ENCODE measurements around the gene NAA16. TPM values are rescaled to one million over a fixed set of nuclear protein-coding genes. Genes with fewer than 3 reads are reported as not detected.

Gene NAA16
- polyA plus RNA-seq, 1 donor from 2014 or later = 57.0 TPM

- Histone ChIP-seq H3K9me2 (ENCODE audit: insufficient read depth, low read length) (no peaks in the 10 kb centered on the region), H3K79me2 (replicated peaks; ENCODE audit: insufficient read depth, low read length) (no peaks in the 10 kb centered on the region), H3K9ac (ENCODE audit: low read length) (no peak overlapping the region)
Measured at GRCh38 chr13:41418731-41419130, 107.7 kb downstream of the NAA16 start.

GRCh38 chr13:41419206-41419605, 108.1 kb downstream of the NAA16 start:
- no peak overlapping the region for H3K27ac ChIP-seq (ENCODE audit: low read length)
- H3F3A ChIP-seq (ENCODE audit: insufficient read depth, low read length, poor library complexity, severe bottlenecking) = no peaks in the 10 kb centered on the region
- H3K4me3 ChIP-seq (ENCODE audit: low read length) = no peak overlapping the region
- H3K9ac ChIP-seq (ENCODE audit: low read length) = no peak overlapping the region
- no peaks in the 10 kb centered on the region for H3K36me3 ChIP-seq (ENCODE audit: insufficient read depth, low read length)
- TF ChIP-seq RAD21 (conservative IDR thresholded peaks at IDR 0.05) (no peak), EP300 (conservative IDR thresholded peaks at IDR 0.05; ENCODE audit: poor library complexity, severe bottlenecking) (no peak), EZH2 (IDR thresholded peaks at IDR 0.05; ENCODE audit: borderline replicate concordance, insufficient read depth, low read length, poor library complexity, severe bottlenecking) (no peak), CTCF (IDR thresholded peaks at IDR 0.05; ENCODE audit: poor library complexity, severe bottlenecking) (no peak), TAF1 (IDR thresholded peaks at IDR 0.05; ENCODE audit: low read depth) (no peak)
- no peaks in the 10 kb centered on the region for H3K9me3 ChIP-seq (ENCODE audit: low read length)
- no peaks in the 10 kb centered on the region for H3K79me2 ChIP-seq (replicated peaks; ENCODE audit: insufficient read depth, low read length)
- no peak overlapping the region for H3K4me2 ChIP-seq (ENCODE audit: low read length)
- H3K9me2 ChIP-seq (ENCODE audit: insufficient read depth, low read length) = no peaks in the 10 kb centered on the region
- H4K20me1 ChIP-seq (ENCODE audit: insufficient read depth) = no peaks in the 10 kb centered on the region
- H2AFZ ChIP-seq (ENCODE audit: low read depth, low read length) = no peak overlapping the region
- H3K27me3 ChIP-seq (ENCODE audit: insufficient read depth, low read depth, low read length) = no peaks in the 10 kb centered on the region

More at GRCh38 chr13:41418731-41419130, 107.7 kb downstream of the NAA16 start:
- H3K27ac ChIP-seq (ENCODE audit: low read length) = no peak overlapping the region
- H3K9me3 ChIP-seq (ENCODE audit: low read length) = no peaks in the 10 kb centered on the region
- H3K36me3 ChIP-seq (ENCODE audit: insufficient read depth, low read length) = no peaks in the 10 kb centered on the region
- TF ChIP-seq REST (IDR thresholded peaks at IDR 0.05; ENCODE audit: borderline replicate concordance) = no peak
- TF ChIP-seq EZH2 (IDR thresholded peaks at IDR 0.05; ENCODE audit: borderline replicate concordance, insufficient read depth, low read length, poor library complexity, severe bottlenecking) = no peak
- no peak for TF ChIP-seq TAF1 (IDR thresholded peaks at IDR 0.05; ENCODE audit: low read depth)
- TF ChIP-seq SMC3 (conservative IDR thresholded peaks at IDR 0.05; ENCODE audit: poor library complexity) = no peak
- no peak for TF ChIP-seq MXI1 (conservative IDR thresholded peaks at IDR 0.05; ENCODE audit: poor library complexity, severe bottlenecking)
- no peak for TF ChIP-seq EP300 (conservative IDR thresholded peaks at IDR 0.05; ENCODE audit: poor library complexity, severe bottlenecking)
- TF ChIP-seq RAD21 (conservative IDR thresholded peaks at IDR 0.05) = no peak
- no peak for TF ChIP-seq CTCF (IDR thresholded peaks at IDR 0.05; ENCODE audit: poor library complexity, severe bottlenecking)
- no peak for TF ChIP-seq POLR2AphosphoS5 (IDR thresholded peaks at IDR 0.05)
- no peak overlapping the region for H3K4me3 ChIP-seq (ENCODE audit: low read length)
- H3F3A ChIP-seq (ENCODE audit: insufficient read depth, low read length, poor library complexity, severe bottlenecking) = no peaks in the 10 kb centered on the region
- H2AFZ ChIP-seq (ENCODE audit: low read depth, low read length) = no peak overlapping the region
- no peaks in the 10 kb centered on the region for H4K20me1 ChIP-seq (ENCODE audit: insufficient read depth)
- H3K4me2 ChIP-seq (ENCODE audit: low read length) = no peak overlapping the region
- H3K27me3 ChIP-seq (ENCODE audit: insufficient read depth, low read depth, low read length) = no peaks in the 10 kb centered on the region
